ENCODE measurements around the gene TTC7B.

The TTC7B gene

DNA sequence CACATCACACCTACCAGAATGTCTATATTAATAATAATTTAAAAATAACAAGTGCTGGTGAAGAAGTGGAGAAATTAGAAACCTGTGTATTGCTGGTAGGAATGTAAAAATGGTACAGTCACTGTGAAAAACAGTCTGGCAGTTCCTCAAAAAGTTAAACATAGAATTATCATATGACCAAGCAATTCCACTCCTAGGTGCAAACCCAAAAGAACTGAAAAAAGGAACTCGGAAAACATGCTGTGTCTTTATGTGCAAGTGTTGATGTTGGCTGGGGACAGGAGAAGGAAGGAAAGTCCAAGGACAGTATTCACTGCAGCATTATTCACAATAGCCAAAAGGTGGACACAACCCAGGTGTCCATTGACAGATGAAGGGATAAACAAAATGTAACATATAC, 146.5 kb downstream of the TTC7B start:
- Histone ChIP-seq H3K4me3 (replicated peaks; ENCODE audit: insufficient read depth, low read length) (no peak overlapping the region), H3K27me3 (ENCODE audit: insufficient read depth, poor library complexity, severe bottlenecking) (no peaks in the 10 kb centered on the region), H3K27ac (replicated peaks) (no peak overlapping the region)
- TF ChIP-seq POLR2AphosphoS5 (IDR thresholded peaks at IDR 0.05; ENCODE audit: low read depth) (no peak), GABPA (IDR thresholded peaks at IDR 0.05; ENCODE audit: low read depth) (no peak), SPI1 (IDR thresholded peaks at IDR 0.05; ENCODE audit: borderline replicate concordance, low read depth) (no peak)
- TF ChIP-seq, protein P1, sequence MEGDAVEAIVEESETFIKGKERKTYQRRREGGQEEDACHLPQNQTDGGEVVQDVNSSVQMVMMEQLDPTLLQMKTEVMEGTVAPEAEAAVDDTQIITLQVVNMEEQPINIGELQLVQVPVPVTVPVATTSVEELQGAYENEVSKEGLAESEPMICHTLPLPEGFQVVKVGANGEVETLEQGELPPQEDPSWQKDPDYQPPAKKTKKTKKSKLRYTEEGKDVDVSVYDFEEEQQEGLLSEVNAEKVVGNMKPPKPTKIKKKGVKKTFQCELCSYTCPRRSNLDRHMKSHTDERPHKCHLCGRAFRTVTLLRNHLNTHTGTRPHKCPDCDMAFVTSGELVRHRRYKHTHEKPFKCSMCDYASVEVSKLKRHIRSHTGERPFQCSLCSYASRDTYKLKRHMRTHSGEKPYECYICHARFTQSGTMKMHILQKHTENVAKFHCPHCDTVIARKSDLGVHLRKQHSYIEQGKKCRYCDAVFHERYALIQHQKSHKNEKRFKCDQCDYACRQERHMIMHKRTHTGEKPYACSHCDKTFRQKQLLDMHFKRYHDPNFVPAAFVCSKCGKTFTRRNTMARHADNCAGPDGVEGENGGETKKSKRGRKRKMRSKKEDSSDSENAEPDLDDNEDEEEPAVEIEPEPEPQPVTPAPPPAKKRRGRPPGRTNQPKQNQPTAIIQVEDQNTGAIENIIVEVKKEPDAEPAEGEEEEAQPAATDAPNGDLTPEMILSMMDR (IDR thresholded peaks at IDR 0.05; ENCODE audit: insufficient read depth, low read length), result no peak
- TF ChIP-seq, protein P2, sequence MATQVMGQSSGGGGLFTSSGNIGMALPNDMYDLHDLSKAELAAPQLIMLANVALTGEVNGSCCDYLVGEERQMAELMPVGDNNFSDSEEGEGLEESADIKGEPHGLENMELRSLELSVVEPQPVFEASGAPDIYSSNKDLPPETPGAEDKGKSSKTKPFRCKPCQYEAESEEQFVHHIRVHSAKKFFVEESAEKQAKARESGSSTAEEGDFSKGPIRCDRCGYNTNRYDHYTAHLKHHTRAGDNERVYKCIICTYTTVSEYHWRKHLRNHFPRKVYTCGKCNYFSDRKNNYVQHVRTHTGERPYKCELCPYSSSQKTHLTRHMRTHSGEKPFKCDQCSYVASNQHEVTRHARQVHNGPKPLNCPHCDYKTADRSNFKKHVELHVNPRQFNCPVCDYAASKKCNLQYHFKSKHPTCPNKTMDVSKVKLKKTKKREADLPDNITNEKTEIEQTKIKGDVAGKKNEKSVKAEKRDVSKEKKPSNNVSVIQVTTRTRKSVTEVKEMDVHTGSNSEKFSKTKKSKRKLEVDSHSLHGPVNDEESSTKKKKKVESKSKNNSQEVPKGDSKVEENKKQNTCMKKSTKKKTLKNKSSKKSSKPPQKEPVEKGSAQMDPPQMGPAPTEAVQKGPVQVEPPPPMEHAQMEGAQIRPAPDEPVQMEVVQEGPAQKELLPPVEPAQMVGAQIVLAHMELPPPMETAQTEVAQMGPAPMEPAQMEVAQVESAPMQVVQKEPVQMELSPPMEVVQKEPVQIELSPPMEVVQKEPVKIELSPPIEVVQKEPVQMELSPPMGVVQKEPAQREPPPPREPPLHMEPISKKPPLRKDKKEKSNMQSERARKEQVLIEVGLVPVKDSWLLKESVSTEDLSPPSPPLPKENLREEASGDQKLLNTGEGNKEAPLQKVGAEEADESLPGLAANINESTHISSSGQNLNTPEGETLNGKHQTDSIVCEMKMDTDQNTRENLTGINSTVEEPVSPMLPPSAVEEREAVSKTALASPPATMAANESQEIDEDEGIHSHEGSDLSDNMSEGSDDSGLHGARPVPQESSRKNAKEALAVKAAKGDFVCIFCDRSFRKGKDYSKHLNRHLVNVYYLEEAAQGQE (IDR thresholded peaks at IDR 0.05; ENCODE audit: insufficient replicate concordance, low read depth), result no peak
- no peak for DNase-seq (ENCODE audit: low read depth in 1 of 2, low spot score in 1 of 2)

DNA sequence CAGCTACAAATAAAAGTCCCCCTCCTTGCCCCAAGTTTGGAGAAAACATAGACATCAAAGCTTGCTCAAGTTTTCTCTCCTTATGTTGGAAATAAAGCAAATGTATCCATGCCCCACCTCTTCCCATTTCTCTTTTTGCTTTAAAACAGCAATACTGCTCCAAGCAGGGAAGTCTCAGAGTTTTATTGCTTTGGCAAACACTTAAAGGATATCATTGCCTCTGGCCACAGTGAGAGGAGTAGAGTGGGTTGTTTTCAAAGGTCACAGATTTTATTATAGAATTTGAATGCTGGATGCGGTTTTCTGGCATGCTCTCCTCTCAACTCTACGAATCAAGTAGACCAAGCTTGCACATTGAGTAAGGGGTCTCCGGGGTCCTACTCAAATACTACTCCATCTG, 149.7 kb downstream of the TTC7B start:
- TF ChIP-seq POLR2AphosphoS5 (IDR thresholded peaks at IDR 0.05; ENCODE audit: low read depth), result no peak
- TF ChIP-seq GABPA (IDR thresholded peaks at IDR 0.05; ENCODE audit: low read depth), result no peak
- TF ChIP-seq, protein P1 (IDR thresholded peaks at IDR 0.05; ENCODE audit: insufficient read depth, low read length), result no peak
- TF ChIP-seq, protein P2 (IDR thresholded peaks at IDR 0.05; ENCODE audit: insufficient replicate concordance, low read depth), result no peak
- no peak for TF ChIP-seq SPI1 (IDR thresholded peaks at IDR 0.05; ENCODE audit: borderline replicate concordance, low read depth)
- H3K27ac ChIP-seq (replicated peaks), result no peak overlapping the region
- no peak overlapping the region for H3K4me3 ChIP-seq (replicated peaks; ENCODE audit: insufficient read depth, low read length)
- no peak for DNase-seq (ENCODE audit: low read depth in 1 of 2, low spot score in 1 of 2)
- H3K27me3 ChIP-seq (ENCODE audit: insufficient read depth, poor library complexity, severe bottlenecking), result no peaks in the 10 kb centered on the region

DNA sequence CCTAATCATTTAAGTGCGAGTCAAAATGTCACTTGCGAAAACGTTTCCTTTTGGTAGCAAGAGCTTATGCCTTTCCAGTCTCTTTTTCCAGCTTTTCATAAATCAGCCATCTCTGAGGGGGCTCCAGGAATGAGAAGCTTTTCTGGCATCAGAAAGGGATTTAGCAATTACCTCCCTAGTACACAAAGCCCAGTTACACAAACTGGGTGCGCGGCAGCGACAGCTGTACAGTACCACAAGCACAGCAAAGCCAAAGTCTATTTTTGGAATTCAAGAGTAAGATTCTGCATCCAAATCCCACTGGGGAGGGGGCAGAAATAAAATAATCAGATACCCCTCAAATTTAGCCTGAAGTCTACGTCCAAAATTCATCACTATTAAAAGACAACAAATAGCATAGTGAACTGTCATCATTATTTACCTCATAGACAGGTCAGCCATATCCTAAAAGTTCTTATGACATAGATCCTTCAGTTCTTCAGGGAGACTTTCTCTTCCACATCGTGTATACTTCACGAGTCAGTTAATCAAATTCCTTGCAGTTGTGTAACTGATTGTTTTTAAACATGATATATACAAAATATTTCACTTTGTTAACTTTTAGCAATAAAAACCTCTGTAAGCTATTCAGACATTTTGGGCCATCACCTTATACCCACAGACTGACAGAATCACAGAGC, 150.8 kb downstream of the TTC7B start:
- TF ChIP-seq POLR2AphosphoS5 (IDR thresholded peaks at IDR 0.05; ENCODE audit: low read depth), result no peak
- TF ChIP-seq, protein P1 (IDR thresholded peaks at IDR 0.05; ENCODE audit: insufficient read depth, low read length), result no peak
- TF ChIP-seq, protein P2 (IDR thresholded peaks at IDR 0.05; ENCODE audit: insufficient replicate concordance, low read depth), result no peak
- no peak for TF ChIP-seq SPI1 (IDR thresholded peaks at IDR 0.05; ENCODE audit: borderline replicate concordance, low read depth)
- no peak for TF ChIP-seq GABPA (IDR thresholded peaks at IDR 0.05; ENCODE audit: low read depth)
- Histone ChIP-seq H3K27me3 (ENCODE audit: insufficient read depth, poor library complexity, severe bottlenecking) (no peaks in the 10 kb centered on the region), H3K4me3 (replicated peaks; ENCODE audit: insufficient read depth, low read length) (no peak overlapping the region), H3K27ac (replicated peaks) (no peak overlapping the region)
- DNase-seq (ENCODE audit: low read depth in 1 of 2, low spot score in 1 of 2), result no peak

All from HL-60 (cell line).